Uterus (tissue), 2 donors: ENCODE results near the gene OPRD1.

ENCODE experiments used
- POLR2A ChIP-seq, 2 donors: fragments of 450-650 bp; IDR thresholded peaks; one replicate each; pipeline ENCODE4 v1.6.1; 2016; ENCODE audit warnings: antibody characterized with exemption in 2 of 2, mild to moderate bottlenecking in 1 of 2, moderate library complexity in 1 of 2
- TF ChIP-seq, protein P1 (sequence below), 4 experiments: fragments of 200-600 bp in 2 of 4; fragments of 450-650 bp in 2 of 4; sonication (generic) in 2 of 4; IDR thresholded peaks; one replicate each; pipeline ENCODE4 v1.5.1; 2016 to 2019; ENCODE audit warnings: antibody characterized with exemption in 4 of 4, mild to moderate bottlenecking in 2 of 4, moderate library complexity in 1 of 4

DNA sequence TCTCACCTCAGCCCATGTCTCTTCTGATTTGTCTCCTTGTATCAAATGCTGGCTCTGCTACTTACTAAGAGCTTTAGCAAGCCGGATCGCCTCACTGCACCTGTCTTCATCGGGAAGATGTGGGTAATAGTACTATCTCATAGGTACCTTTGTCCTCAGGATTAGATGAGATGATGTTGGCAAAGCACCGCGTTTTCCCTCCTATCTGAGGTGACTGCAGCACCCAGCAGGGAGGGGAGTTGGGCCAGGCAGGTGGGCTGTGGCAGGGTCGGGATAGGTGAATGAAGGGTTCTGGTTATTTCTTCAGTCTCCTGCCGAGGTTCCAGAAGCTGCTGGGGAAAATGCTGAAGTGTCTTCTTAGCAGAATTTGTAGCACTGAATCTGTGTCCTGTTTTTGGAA lies 5.2 kb downstream of the OPRD1 start:
- TF ChIP-seq, protein P1, sequence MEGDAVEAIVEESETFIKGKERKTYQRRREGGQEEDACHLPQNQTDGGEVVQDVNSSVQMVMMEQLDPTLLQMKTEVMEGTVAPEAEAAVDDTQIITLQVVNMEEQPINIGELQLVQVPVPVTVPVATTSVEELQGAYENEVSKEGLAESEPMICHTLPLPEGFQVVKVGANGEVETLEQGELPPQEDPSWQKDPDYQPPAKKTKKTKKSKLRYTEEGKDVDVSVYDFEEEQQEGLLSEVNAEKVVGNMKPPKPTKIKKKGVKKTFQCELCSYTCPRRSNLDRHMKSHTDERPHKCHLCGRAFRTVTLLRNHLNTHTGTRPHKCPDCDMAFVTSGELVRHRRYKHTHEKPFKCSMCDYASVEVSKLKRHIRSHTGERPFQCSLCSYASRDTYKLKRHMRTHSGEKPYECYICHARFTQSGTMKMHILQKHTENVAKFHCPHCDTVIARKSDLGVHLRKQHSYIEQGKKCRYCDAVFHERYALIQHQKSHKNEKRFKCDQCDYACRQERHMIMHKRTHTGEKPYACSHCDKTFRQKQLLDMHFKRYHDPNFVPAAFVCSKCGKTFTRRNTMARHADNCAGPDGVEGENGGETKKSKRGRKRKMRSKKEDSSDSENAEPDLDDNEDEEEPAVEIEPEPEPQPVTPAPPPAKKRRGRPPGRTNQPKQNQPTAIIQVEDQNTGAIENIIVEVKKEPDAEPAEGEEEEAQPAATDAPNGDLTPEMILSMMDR (IDR thresholded peaks at IDR 0.05), result no peak
- TF ChIP-seq POLR2A (IDR thresholded peaks at IDR 0.05), result no peak
